Choroid plexus epithelial cell (primary cell): ENCODE data around the gene G6PC2.
A peak's percentile ranks its signal among the peaks of the same experiment; 100 is the strongest.

ENCODE experiments used
- DNase-seq: peaks from one replicate; pipeline ENCODE4 v3.0.0-alpha.2; 2010; ENCODE audit warnings: low read depth
- H3K4me3 ChIP-seq: 2 replicates; pipeline ENCODE4 v1.5.1; 2011; ENCODE audit warnings: low read depth, mild to moderate bottlenecking, control low read depth, low read length, moderate library complexity
- CTCF ChIP-seq: conservative IDR thresholded peaks from 2 replicates; pipeline ENCODE4 v1.5.1; 2011; ENCODE audit warnings: low read depth, mild to moderate bottlenecking, control low read depth, inconsistent platforms, low read length, moderate library complexity

The G6PC2 gene

GRCh38 chr2:168892327-168892726 is 8.8 kb upstream of the G6PC2 start:
- no peak overlapping the region for H3K4me3 ChIP-seq
- no peak for DNase-seq
- no peak for TF ChIP-seq CTCF

GRCh38 chr2:168894101-168894500 is 7.0 kb upstream of the G6PC2 start:
- no peak for DNase-seq
- no peak for TF ChIP-seq CTCF
- H3K4me3 ChIP-seq, result no peak overlapping the region

- no peak for DNase-seq
- no peak for TF ChIP-seq CTCF
These were observed 6.4 kb upstream of the G6PC2 start for GRCh38 chr2:168894720-168895119.

DNA sequence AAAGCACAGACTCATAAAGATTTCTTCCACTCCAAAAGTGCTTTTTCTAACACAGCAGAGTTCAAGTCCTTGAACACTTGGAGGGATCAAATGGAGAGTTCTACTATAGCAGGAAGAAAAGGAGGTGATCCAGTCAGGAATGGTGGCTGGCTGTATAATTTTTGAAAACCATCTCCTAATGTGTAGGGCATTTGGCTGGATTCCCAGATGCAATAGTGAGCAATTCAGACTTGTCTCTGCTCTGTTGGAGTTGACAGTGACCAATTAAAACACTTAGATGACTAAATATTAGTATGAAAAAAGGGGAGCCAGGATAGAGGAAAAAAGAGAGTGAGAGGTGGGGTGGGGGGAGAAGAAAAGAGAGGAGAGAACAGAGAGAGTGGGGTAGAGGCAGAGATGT is 5.3 kb upstream of the G6PC2 start:
- H3K4me3 ChIP-seq, result no peak overlapping the region
- peak; percentile 30 for DNase-seq
- no peak for TF ChIP-seq CTCF

More at GRCh38 chr2:168894720-168895119, 6.4 kb upstream of the G6PC2 start:
- no peak overlapping the region for H3K4me3 ChIP-seq

DNA sequence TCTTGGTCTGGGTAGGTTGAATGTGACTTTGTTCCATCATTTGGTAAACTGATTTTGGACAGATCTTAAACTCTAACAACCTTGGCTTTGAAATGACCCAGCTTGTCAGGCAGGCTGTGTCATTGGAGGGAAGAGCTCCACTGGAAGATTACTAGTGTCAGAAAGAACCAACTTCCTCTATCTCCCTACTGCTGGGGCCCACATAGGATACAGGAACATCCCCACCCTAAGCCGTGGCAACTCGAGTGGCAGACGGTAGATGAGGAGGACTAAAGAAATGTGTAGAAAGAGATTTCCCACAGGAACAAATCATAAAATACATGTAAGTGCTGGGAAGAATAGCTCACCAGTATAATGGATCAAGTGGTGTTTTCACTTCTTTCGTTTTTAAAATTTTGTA is 4.3 kb upstream of the G6PC2 start:
- DNase-seq, result no peak
- H3K4me3 ChIP-seq, result no peak overlapping the region
- TF ChIP-seq CTCF, result no peak

DNA sequence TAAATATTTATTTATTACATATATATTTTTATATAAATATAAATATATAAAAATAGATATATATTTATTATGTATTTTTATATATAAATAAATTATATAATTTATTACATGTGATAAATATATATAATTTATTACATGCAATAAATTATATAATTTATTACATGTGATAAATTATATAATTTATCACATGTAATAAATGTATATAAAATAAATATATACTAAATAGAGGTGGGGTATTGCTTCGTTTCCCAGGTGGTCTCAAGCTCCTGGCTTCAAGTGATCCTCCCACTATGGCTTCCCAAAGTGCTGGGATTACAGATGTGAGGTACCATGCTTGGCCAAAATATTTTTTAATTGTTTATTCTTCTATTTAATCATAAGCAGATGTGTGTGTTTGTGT is 3.6 kb upstream of the G6PC2 start:
- TF ChIP-seq CTCF, result no peak
- no peak overlapping the region for H3K4me3 ChIP-seq
- DNase-seq, result no peak

DNA sequence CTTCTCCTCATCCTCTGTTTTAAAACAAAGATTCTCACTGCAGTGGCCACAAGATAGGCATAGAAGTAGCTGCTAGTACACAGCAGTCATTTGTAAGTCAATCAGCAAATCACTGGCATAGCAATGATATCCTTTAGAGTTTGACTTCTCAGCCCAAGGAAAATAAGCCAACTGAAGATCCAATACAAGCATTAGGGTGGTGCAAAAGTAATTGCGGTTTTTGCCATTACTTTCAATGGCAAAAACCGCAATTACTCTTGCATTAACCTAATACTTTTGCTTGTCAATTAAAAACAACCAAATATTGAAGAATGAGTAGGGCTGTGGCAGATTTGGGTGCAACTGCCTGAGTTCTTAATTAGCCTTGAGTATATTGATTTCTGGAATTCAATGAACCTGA is 2.8 kb downstream of the G6PC2 start:
- DNase-seq, result no peak
- no peak overlapping the region for H3K4me3 ChIP-seq
- no peak for TF ChIP-seq CTCF
